Nephron progenitor cell (in vitro differentiated cells): Measurements from ENCODE around the gene TARBP1.
A peak's percentile ranks its signal among the peaks of the same experiment; 100 is the strongest.

Experiments used
- DNase-seq: peaks from one replicate; pipeline ENCODE4 v3.0.0; 2021
- H3K27ac Mint-ChIP-seq: 2 replicates; pipeline ENCODE4 v1.8.0; 2021; ENCODE audit warnings: mild to moderate bottlenecking, moderate library complexity, mixed read lengths
- H3K27me3 Mint-ChIP-seq: 2 replicates; pipeline ENCODE4 v1.8.0; 2021; ENCODE audit warnings: mild to moderate bottlenecking, low read depth, mixed read lengths; ENCODE audit not compliant: poor library complexity
- H3K36me3 Mint-ChIP-seq: 2 replicates; pipeline ENCODE4 v1.8.0; 2021; ENCODE audit warnings: low read depth, mixed read lengths
- H3K4me1 Mint-ChIP-seq: 2 replicates; pipeline ENCODE4 v1.8.0; 2021; ENCODE audit warnings: mixed read lengths
- H3K4me3 Mint-ChIP-seq: 2 replicates; pipeline ENCODE4 v1.8.0; 2021; ENCODE audit warnings: mild to moderate bottlenecking, moderate library complexity, mixed read lengths
- H3K9me3 Mint-ChIP-seq: 2 replicates; pipeline ENCODE4 v1.8.0; 2021; ENCODE audit warnings: mild to moderate bottlenecking, moderate library complexity, mixed read lengths
- TF ChIP-seq, protein P1 (sequence below): fragments of 200-600 bp; sonication (generic); IDR thresholded peaks from 2 replicates; pipeline ENCODE4 v1.5.0; 2021; ENCODE audit warnings: antibody characterized with exemption

TARBP1 gene

DNA sequence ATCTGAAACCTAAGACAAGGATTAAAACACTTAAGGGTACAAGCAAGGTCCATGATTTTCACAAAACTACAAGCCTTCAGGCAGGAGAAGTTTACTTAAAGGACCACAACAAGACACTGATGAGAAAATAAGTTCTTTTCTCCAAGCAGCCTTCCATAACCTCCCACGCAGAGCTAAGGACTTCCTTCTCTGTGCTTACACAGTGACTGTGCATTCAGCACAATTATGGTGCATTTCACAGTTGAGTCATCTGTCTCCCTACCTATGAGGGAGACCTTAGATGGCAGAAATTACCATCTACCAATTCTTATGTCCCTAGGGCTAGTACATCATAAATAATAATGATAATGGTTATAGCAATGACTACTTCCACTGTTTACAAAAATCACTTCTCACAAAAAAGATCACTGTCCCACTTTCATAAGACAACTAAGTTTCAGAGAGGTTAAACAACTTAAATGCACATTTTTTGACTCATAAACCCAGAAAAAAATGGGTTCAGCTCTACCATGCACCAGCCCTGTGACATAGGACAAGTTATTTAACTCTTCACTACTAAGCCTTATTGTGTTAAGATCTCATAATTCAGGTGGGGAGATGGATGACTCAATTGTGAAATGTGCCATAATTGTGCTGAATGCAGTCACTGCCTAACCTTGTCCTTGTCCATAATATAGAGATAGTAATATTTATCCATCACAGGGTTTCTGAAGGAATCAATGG is 45.3 kb downstream of the TARBP1 start:
- H3K4me1 Mint-ChIP-seq: peaks cover 18% of the 10 kb centered on the region
- no peak for DNase-seq
- peaks cover 13% of the 10 kb centered on the region for H3K9me3 Mint-ChIP-seq
- no peaks in the 10 kb centered on the region for H3K27me3 Mint-ChIP-seq
- H3K27ac Mint-ChIP-seq: no peak overlapping the region
- peaks cover 82% of the 10 kb centered on the region for H3K36me3 Mint-ChIP-seq
- TF ChIP-seq, protein P1, sequence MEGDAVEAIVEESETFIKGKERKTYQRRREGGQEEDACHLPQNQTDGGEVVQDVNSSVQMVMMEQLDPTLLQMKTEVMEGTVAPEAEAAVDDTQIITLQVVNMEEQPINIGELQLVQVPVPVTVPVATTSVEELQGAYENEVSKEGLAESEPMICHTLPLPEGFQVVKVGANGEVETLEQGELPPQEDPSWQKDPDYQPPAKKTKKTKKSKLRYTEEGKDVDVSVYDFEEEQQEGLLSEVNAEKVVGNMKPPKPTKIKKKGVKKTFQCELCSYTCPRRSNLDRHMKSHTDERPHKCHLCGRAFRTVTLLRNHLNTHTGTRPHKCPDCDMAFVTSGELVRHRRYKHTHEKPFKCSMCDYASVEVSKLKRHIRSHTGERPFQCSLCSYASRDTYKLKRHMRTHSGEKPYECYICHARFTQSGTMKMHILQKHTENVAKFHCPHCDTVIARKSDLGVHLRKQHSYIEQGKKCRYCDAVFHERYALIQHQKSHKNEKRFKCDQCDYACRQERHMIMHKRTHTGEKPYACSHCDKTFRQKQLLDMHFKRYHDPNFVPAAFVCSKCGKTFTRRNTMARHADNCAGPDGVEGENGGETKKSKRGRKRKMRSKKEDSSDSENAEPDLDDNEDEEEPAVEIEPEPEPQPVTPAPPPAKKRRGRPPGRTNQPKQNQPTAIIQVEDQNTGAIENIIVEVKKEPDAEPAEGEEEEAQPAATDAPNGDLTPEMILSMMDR: no peak
- H3K4me3 Mint-ChIP-seq: no peak overlapping the region

DNA sequence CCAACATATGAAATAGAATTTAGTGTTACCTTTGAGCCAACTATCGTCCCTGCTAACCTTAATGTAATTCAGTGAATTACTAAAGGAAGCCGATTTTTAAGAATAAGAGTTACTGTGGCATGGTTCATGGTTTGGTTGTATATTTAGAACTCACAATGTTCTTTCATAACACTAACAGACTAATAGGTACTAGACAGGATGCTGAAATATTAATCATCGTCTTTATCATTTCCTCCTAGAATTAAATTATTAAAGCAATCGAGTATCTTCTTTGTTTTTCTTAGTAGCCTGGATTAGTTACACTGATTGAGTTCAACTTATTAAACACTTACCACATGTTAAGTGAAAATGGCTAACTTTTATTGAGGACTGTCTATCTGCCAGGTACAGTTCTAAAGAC is 47.7 kb downstream of the TARBP1 start:
- Mint-ChIP-seq H3K27me3 (no peaks in the 10 kb centered on the region), H3K36me3 (peaks cover 74% of the 10 kb centered on the region), H3K27ac (no peak overlapping the region), H3K4me3 (no peak overlapping the region), H3K4me1 (peaks cover 18% of the 10 kb centered on the region), H3K9me3 (no peaks in the 10 kb centered on the region)
- DNase-seq: no peak
- TF ChIP-seq, protein P1: no peak

DNA sequence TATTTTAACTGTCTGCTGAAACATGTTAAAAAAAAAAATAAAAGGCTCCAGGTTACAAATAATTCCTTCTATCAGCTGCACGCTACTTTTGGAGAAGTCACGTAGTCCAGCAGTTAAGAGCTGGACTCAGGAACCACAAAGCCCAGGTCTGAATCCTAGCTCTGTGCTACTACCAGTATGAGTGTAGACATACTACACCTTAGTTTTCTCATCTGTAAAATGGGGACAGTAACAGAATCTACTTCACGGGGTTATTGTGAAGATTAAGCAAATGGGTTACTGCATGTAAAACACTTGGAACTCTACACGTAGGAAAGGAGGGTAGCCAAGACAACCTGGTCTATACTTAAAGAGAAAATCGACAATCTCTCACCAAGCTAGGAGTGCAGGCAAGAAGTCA is 48.3 kb downstream of the TARBP1 start:
- H3K27me3 Mint-ChIP-seq: no peaks in the 10 kb centered on the region
- TF ChIP-seq, protein P1: no peak
- H3K36me3 Mint-ChIP-seq: peaks cover 77% of the 10 kb centered on the region
- DNase-seq: no peak
- peaks cover 15% of the 10 kb centered on the region for H3K4me1 Mint-ChIP-seq
- no peaks in the 10 kb centered on the region for H3K9me3 Mint-ChIP-seq
- H3K4me3 Mint-ChIP-seq: no peak overlapping the region
- no peak overlapping the region for H3K27ac Mint-ChIP-seq

DNA sequence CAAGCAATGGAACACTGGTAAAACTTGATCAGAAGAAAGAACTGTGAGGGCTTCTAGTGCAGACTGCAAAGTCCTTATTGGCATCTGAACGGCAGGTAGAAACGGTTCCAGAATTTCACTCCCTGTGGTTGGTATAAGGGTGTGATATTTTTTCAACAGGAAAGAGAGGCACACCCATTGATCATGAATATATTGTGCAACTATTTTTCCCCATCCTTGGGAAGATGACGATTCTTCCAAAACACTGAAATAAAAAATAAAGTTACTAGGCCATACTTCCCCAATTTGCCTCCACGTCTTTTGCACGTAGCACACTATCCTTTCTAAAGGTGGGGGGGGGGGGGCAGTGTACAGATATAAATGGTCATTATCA is 49.6 kb downstream of the TARBP1 start:
- H3K36me3 Mint-ChIP-seq: peaks cover 75% of the 10 kb centered on the region
- TF ChIP-seq, protein P1: no peak

DNA sequence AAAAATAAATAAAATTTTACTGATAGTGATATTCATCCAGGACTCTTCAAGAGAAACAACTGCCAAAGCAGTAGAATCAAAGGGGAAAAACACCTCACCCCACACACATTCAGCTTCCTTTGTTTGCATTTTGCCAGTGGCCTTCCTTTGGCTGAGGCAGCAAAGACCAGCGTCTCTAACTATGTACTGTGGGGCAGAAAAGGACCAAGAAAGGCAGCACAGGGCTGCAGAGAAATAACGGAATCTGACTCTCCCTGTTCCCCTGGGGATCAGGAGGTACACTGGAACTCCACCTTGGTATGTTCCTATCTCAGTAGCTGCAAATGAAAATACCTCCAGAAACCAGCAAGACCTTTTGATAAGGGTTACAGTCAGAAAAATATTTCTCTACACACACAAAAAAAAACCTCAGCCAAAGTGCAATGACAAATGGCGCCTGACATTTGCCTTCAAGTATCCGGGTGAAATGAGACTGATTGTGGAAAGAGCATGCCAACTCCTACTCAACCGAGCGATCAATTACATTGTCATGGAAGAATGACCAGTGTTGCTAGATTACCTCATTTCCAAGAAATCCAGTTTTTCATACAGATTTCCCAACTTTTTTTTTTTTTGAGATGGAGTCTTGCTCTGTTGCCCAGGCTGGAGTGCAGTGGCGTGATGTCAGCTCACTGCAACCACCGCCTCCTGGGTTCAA is 50.9 kb downstream of the TARBP1 start:
- H3K4me3 Mint-ChIP-seq: no peak overlapping the region
- no peaks in the 10 kb centered on the region for H3K9me3 Mint-ChIP-seq
- H3K4me1 Mint-ChIP-seq: no peaks in the 10 kb centered on the region
- H3K36me3 Mint-ChIP-seq: peaks cover 74% of the 10 kb centered on the region
- DNase-seq: no peak
- peaks cover 2% of the 10 kb centered on the region for H3K27me3 Mint-ChIP-seq
- TF ChIP-seq, protein P1: no peak
- H3K27ac Mint-ChIP-seq: peak overlapping the region; percentile 68

More for the DNA sequence above, 49.6 kb downstream of the TARBP1 start:
- Mint-ChIP-seq H3K4me1 (peaks cover 7% of the 10 kb centered on the region), H3K4me3 (no peak overlapping the region), H3K9me3 (no peaks in the 10 kb centered on the region), H3K27ac (peak overlapping the region; percentile 32), H3K27me3 (no peaks in the 10 kb centered on the region)
- no peak for DNase-seq
